Testis (tissue), 3 donors: ENCODE data around the gene DRAXIN. TPM values are rescaled to one million over a fixed set of nuclear protein-coding genes. Genes with fewer than 3 reads are reported as not detected.
A peak's percentile ranks its signal among the peaks of the same experiment; 100 is the strongest.

Experiments used
- DNase-seq: peaks from one replicate; pipeline ENCODE4 v3.0.0-alpha.2; 2019
- H3K27ac ChIP-seq, 2 donors: fragments of 200-600 bp; sonication (generic); one replicate each; pipeline ENCODE4 v1.5.1; 2019
- H3K27me3 ChIP-seq: fragments of 200-600 bp; sonication (generic); one replicate; pipeline ENCODE4 v1.5.1; 2019
- H3K36me3 ChIP-seq: fragments of 200-600 bp; sonication (generic); one replicate; pipeline ENCODE4 v1.5.1; 2017; ENCODE audit warnings: low read depth; ENCODE audit errors: missing control alignments
- H3K4me1 ChIP-seq: fragments of 200-600 bp; sonication (generic); one replicate; pipeline ENCODE4 v1.5.1; 2019
- H3K4me3 ChIP-seq, 2 donors: fragments of 200-600 bp; sonication (generic); one replicate each; pipeline ENCODE4 v1.5.1; 2017 to 2019
- H3K9me3 ChIP-seq: fragments of 200-600 bp; sonication (generic); one replicate; pipeline ENCODE4 v1.5.1; 2017
- POLR2A ChIP-seq: fragments of 450-650 bp; IDR thresholded peaks from one replicate; pipeline ENCODE4 v1.6.1; 2017; ENCODE audit warnings: antibody characterized with exemption, mild to moderate bottlenecking, moderate library complexity
- WGBS, 2 donors: methylation state at CpG; one replicate each; pipeline ENCODE4 v1.1.5; 2018; 5-methylcytosine and 5-hydroxymethylcytosine counted together
- intact Hi-C: fragments of 100-400 bp; cut with DNase I; formaldehyde crosslinking; loops from one replicate; pipeline ENCODE4 v1.15.1; 2023; ENCODE audit warnings: low total_unique reads
- polyA plus RNA-seq: library from polyadenylated mRNA; stranded (reverse); fragments of 350-450 nt; fragmentation: Illumina TruSeq; extraction: RNeasy Lipid Tissue Mini Kit (QIAGEN cat#74804); gene quantifications from one replicate; pipeline ENCODE4 v1.2.3, GENCODE V29; 2014; ENCODE audit warnings: low read depth, low replicate concordance; ENCODE audit not compliant: insufficient read depth
- total RNA-seq, 2 donors: library from RNA; depleted of rRNA; stranded (reverse); fragments of >200 nt; gene quantifications; one replicate each; pipeline ENCODE4 v1.2.3, GENCODE V29; 2016
- TF ChIP-seq, protein P1 (sequence below), 3 experiments: fragments of 450-650 bp in 2 of 3; fragments of 200-600 bp in 1 of 3; sonication (generic) in 1 of 3; IDR thresholded peaks; one replicate each; pipeline ENCODE4 v1.5.1; 2016 to 2019; ENCODE audit warnings: antibody characterized with exemption in 3 of 3, mild to moderate bottlenecking in 2 of 3, moderate library complexity in 1 of 3

The DRAXIN gene
- total and polyA plus RNA-seq, 3 donors from 2014 or later = 0.53 to 0.93 (median 0.79) TPM

DNA sequence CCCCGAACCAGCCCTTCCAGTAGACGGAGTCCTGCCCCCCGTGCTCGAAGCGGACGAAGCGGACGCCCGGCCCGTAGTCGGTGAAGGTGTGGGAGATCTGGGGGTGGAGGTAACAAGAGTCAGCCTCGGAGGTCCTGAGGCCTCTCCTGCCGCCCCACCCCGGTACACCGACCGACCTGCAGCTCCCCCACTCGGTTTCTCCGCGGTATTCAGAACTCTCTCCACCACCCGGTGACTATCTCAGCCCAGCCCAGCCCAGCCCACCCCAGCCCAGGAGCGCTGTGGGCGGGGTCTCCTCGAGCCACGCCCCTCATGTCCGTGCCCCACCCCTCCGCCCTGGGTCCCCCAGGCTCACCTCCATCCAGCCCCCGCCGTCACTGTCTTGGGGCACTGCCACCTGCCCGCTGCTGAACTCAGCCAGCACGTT is 42.8 kb upstream of the DRAXIN start:
- Histone ChIP-seq H3K4me1 (peaks cover 32% of the 10 kb centered on the region), H3K27me3 (no peaks in the 10 kb centered on the region), H3K4me3 (peak overlapping the region in 1 of 2 donors; percentile 5), H3K36me3 (no peaks in the 10 kb centered on the region), H3K27ac (peak overlapping the region in 1 of 2 donors; percentile 17), H3K9me3 (no peaks in the 10 kb centered on the region)
- DNase-seq = peak; percentile 45
- WGBS, 2 donors = 18% methylated on average over 25 of the region's 30 CpGs; no CpG with 5 or more reads in 1 of the 2 donors
- intact Hi-C loops = loop anchor here (10.0 kb wide), 2 partner anchors 394 to 604 kb away; partner anchors contain the start of gene MASP2
- TF ChIP-seq, protein P1, sequence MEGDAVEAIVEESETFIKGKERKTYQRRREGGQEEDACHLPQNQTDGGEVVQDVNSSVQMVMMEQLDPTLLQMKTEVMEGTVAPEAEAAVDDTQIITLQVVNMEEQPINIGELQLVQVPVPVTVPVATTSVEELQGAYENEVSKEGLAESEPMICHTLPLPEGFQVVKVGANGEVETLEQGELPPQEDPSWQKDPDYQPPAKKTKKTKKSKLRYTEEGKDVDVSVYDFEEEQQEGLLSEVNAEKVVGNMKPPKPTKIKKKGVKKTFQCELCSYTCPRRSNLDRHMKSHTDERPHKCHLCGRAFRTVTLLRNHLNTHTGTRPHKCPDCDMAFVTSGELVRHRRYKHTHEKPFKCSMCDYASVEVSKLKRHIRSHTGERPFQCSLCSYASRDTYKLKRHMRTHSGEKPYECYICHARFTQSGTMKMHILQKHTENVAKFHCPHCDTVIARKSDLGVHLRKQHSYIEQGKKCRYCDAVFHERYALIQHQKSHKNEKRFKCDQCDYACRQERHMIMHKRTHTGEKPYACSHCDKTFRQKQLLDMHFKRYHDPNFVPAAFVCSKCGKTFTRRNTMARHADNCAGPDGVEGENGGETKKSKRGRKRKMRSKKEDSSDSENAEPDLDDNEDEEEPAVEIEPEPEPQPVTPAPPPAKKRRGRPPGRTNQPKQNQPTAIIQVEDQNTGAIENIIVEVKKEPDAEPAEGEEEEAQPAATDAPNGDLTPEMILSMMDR (IDR thresholded peaks at IDR 0.05) = no peak
- no peak for TF ChIP-seq POLR2A

DNA sequence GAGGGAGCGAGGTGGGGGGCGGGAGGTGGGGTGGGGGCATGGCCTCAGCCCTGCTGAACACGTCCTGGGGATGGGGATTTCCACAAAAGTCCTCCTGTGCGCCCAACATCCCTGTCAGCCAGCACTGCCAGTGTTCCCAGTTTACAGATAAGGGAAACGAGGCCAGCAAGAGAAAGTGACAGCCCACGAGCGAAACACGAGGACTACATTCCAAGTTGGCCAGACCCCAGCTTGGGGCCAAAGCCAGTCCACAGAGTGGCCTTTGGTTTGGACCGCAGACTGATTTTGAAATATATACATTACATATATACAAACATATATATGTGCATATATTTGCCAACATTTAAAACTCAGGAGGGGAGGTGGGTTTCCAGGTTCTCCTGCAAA is 42.3 kb upstream of the DRAXIN start:
- H3K4me3 ChIP-seq = peak overlapping the region in 1 of 2 donors; percentile 5

DNA sequence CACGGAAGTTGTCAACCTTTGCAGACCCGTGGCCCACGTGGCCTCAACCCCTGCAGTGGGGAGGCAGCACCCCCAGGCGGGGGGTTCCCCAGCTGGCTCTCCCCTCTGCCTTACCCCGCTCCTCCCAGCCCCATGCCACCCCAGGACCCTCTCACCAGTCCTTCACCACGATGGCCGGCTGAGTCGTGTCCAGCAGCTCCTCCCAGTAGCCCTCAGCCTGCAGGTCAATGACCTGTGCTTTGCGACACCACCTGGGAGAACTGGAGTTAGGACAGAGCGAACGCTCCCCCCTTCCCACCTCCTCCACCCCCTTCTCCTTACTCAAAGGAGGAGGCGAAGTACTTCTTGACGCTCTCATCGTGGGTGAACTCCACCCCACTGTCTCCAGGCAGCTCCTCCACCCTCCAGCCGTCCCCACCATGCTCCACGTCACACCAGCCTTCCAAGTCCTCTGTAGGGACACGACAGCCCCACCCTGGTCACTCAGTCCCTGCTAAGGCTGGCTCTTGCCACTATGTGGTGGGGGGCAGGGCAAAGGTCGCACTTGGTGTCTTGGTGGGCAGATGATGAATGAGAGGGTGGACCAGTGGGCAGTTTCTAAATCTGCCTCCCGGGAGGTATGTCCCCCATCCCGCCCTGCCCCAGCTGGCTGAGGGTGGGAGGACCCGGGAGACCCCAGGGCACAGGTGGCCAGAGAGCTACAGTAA is 41.7 kb upstream of the DRAXIN start:
- intact Hi-C loops = loop anchor here (10.0 kb wide), 2 partner anchors 395 to 605 kb away; partner anchors contain the start of gene MASP2
- peak overlapping the region in 1 of 2 donors; percentile 30 for H3K4me3 ChIP-seq

More for the DNA sequence above, 42.3 kb upstream of the DRAXIN start:
- Histone ChIP-seq H3K9me3 (no peaks in the 10 kb centered on the region), H3K27ac (no peak overlapping the region), H3K36me3 (no peaks in the 10 kb centered on the region), H3K27me3 (no peaks in the 10 kb centered on the region), H3K4me1 (peaks cover 32% of the 10 kb centered on the region)
- no peak for DNase-seq
- intact Hi-C loops = loop anchor here (10.0 kb wide), 2 partner anchors 394 to 604 kb away; partner anchors contain the start of gene MASP2
- 16 to 21% methylated on average over 5 to 9 of the region's 9 CpGs for WGBS, 2 donors
- TF ChIP-seq POLR2A = no peak
- TF ChIP-seq, protein P1 (IDR thresholded peaks at IDR 0.05) = no peak

DNA sequence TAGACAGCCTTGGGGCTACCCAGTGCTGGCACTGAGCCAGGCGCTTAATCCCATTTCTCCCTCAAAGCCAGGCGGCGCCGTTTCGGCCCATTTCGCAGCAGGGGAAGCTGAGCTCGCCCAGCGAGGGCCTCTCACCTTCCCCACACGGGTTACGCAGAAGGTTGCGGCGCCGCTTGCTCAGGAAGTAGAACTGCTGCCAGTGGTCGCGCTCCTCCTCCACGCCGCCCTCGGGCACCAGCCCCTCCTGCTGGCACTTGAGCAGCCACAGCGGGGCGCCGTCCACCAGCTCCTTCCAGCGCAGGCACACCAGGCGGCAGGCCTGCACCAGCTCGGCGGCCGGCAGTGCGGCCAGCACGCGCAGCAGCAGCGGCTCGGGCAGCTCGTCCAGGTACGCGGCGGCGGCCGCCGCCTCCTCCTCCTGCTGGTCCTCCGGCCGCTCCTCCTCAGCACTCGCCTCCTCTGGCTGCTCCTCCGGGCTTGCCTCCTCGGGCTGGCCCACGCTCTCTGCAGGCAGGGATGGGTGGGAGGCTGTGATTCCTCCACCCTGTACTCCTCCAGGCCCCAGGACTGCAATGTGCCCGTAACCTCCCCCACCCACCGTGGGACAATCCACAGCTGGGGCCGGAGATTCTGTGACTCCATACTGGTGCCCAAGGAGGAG is 41.0 kb upstream of the DRAXIN start:
- peak overlapping the region in 1 of 2 donors; percentile 25 for H3K27ac ChIP-seq
- no peaks in the 10 kb centered on the region for H3K9me3 ChIP-seq
- H3K36me3 ChIP-seq = no peaks in the 10 kb centered on the region
- DNase-seq = peak; percentile 84
- H3K27me3 ChIP-seq = no peaks in the 10 kb centered on the region
- TF ChIP-seq POLR2A = no peak
- TF ChIP-seq, protein P1 (IDR thresholded peaks at IDR 0.05) = peak; percentile 55 to 62 (median 57)
- intact Hi-C loops = no loop called here
- H3K4me1 ChIP-seq = peaks cover 36% of the 10 kb centered on the region
- peak overlapping the region; percentile 15 to 30 for H3K4me3 ChIP-seq
- 2 to 26% methylated on average over 10 to 44 of the region's 47 CpGs for WGBS, 2 donors

More for the DNA sequence above, 41.7 kb upstream of the DRAXIN start:
- Histone ChIP-seq H3K27ac (no peak overlapping the region), H3K4me1 (peaks cover 32% of the 10 kb centered on the region), H3K36me3 (no peaks in the 10 kb centered on the region), H3K27me3 (no peaks in the 10 kb centered on the region), H3K9me3 (no peaks in the 10 kb centered on the region)
- DNase-seq = no peak
- WGBS, 2 donors = 26 to 27% methylated on average over 9 to 21 of the region's 21 CpGs
- TF ChIP-seq POLR2A = no peak
- TF ChIP-seq, protein P1 (IDR thresholded peaks at IDR 0.05) = no peak
